ENCODE results near the gene PLVAP.

Gene PLVAP

DNA sequence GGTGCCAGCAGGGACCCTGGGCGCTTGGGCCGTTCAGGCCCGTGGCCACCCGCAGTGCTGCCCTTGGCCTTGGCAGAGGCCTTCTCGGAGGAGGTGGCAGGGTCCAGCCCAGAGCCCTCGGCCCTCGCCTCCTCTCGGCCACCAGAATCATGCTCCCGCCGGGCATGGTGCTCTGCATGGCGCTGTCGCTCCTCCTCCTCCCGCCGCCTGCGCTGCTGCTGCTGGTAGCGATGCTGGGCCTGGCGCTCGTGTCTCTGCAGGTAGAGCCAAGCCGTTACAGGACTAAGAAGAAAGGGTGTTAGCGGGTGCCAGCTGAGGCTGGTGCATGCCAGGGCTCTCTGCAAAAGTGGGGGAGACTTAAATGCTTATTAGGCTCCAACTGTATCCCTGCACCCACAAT is 52.0 kb downstream of the PLVAP start:
- Mint-ChIP-seq H3K27ac (no peak overlapping the region), H3K4me1 (peaks cover 4% of the 10 kb centered on the region), H3K27me3 (ENCODE audit: low read depth) (peaks cover 19% of the 10 kb centered on the region), H3K9me3 (no peaks in the 10 kb centered on the region), H3K36me3 (ENCODE audit: low read depth) (peaks cover 12% of the 10 kb centered on the region), H3K4me3 (no peak overlapping the region)
- TF ChIP-seq, protein P1, sequence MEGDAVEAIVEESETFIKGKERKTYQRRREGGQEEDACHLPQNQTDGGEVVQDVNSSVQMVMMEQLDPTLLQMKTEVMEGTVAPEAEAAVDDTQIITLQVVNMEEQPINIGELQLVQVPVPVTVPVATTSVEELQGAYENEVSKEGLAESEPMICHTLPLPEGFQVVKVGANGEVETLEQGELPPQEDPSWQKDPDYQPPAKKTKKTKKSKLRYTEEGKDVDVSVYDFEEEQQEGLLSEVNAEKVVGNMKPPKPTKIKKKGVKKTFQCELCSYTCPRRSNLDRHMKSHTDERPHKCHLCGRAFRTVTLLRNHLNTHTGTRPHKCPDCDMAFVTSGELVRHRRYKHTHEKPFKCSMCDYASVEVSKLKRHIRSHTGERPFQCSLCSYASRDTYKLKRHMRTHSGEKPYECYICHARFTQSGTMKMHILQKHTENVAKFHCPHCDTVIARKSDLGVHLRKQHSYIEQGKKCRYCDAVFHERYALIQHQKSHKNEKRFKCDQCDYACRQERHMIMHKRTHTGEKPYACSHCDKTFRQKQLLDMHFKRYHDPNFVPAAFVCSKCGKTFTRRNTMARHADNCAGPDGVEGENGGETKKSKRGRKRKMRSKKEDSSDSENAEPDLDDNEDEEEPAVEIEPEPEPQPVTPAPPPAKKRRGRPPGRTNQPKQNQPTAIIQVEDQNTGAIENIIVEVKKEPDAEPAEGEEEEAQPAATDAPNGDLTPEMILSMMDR (IDR thresholded peaks at IDR 0.05; ENCODE audit: unreplicated experiment in 3 of 3): no peak

DNA sequence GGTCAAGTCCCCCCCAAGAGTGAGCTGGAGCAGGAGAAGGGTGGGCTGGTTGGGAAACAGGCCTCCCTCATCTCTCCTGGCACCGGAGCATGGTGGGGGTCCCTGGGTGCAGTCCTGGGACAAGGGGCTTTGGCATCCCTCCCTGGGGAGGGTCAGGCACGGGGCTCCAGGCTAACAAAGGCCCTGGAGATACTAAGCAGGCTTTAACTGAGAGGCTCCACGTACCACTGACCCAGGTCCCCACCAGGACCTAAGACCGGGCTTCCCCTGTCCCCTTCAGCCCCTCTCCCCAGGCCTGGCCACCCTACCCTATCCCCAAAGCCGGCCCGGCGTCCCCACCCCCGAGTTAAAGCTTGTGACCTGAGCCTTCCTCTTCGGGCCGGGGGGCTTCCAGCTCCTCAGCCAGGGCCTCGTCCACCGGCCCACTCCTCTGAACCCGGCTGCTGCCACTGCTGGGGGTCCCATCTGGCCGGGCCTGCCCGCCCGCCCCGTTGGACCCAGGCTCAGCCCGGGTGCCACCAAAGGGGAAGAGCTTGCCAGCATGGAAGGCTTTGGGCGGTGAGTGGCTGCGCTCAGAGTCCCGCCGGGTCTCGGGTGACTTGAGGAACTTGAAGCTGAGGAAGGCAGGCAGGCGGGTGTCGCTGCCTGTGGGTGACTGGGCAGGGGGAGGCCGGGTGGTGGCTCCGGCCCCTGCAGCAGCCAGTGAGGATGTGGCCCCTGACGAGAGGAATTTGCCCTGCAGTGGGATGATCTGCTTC is 52.6 kb downstream of the PLVAP start:
- H3K4me3 Mint-ChIP-seq: no peak overlapping the region
- H3K36me3 Mint-ChIP-seq (ENCODE audit: low read depth): peaks cover 11% of the 10 kb centered on the region
- TF ChIP-seq, protein P1 (IDR thresholded peaks at IDR 0.05; ENCODE audit: unreplicated experiment in 3 of 3): no peak
- peaks cover 13% of the 10 kb centered on the region for H3K27me3 Mint-ChIP-seq (ENCODE audit: low read depth)
- no peak overlapping the region for H3K27ac Mint-ChIP-seq
- peaks cover 4% of the 10 kb centered on the region for H3K4me1 Mint-ChIP-seq
- H3K9me3 Mint-ChIP-seq: no peaks in the 10 kb centered on the region

DNA sequence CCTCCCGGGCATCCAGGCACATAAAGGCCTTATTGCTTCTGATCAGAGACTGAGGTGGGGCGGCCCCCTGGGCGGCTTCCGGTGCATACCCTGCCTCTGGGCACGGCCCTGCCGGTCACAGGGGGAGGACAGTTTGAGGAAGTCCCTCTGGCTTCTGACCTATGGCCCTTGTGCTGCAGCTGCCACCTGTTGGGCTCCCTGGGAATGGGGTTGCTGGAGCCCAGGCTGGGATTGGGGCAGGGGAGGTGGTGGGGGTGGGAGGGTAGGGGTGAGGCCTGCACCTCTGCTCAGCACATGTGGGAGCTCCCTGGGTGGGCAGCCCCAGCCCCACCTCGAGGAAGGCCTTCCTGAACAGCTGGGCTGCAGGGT is 53.2 kb downstream of the PLVAP start:
- H3K36me3 Mint-ChIP-seq (ENCODE audit: low read depth): peaks cover 11% of the 10 kb centered on the region
- H3K4me3 Mint-ChIP-seq: no peak overlapping the region
- no peak overlapping the region for H3K27ac Mint-ChIP-seq
- peaks cover 4% of the 10 kb centered on the region for H3K4me1 Mint-ChIP-seq
- H3K9me3 Mint-ChIP-seq: no peaks in the 10 kb centered on the region
- TF ChIP-seq, protein P1 (IDR thresholded peaks at IDR 0.05; ENCODE audit: unreplicated experiment in 3 of 3): no peak
- H3K27me3 Mint-ChIP-seq (ENCODE audit: low read depth): peaks cover 9% of the 10 kb centered on the region

DNA sequence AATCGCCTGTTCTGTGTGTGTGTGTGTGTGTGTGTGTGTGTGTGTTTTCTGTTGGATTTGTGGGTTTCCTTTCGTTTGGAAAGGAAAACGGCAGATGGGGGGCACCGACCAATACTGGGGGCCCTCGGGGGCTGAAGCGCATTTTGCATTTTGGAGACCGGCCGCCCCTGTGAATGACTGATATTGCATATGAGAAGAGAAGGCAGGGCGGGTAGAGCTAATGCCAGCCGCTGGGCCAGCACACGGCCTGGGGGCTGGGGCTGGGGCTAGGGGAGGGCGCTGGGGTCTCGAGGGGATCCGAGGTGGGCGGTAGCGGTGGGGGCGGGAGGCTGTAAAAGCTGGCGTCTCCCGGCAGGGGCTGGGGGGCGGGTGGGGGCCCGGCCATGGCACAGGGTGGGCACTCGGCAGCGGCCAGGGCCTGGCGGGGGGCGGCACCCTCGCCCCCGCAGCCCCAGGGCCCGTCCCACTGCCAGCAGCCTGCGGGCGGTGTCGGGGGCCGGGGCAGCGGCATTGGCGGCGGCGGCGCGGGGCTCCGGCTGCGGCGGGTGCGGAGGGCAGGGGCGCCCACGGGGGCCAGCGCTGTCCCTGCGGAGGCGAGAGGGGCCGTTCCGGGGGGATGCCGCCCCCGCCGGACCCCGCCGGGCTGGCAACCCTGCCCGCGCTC is 53.7 kb downstream of the PLVAP start:
- Mint-ChIP-seq H3K9me3 (no peaks in the 10 kb centered on the region), H3K4me3 (no peak overlapping the region), H3K4me1 (peaks cover 4% of the 10 kb centered on the region), H3K27ac (peak overlapping the region in 1 of 3 experiments; percentile 60), H3K36me3 (ENCODE audit: low read depth) (peaks cover 11% of the 10 kb centered on the region), H3K27me3 (ENCODE audit: low read depth) (peaks cover 9% of the 10 kb centered on the region)
- TF ChIP-seq, protein P1 (IDR thresholded peaks at IDR 0.05; ENCODE audit: unreplicated experiment in 3 of 3): no peak

DNA sequence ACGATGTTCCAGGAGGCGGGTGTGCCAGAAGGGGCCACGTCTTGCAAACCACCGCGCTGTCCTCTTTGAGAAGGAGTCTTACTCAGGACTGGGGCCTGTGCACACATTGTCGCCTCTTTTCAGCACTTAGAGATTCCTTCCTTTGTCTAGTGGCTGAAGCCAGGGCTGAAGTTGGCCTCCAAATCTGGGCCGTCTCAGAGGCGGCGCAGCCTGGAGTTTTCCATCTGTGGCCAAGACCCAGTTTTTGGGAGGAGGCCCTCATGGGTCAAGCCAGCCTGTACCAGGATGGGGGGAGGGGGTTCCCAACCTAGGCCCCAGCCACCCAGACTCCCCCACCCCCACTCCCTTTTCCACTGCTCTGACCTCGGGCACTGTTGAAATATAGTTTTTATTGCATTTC is 54.3 kb downstream of the PLVAP start:
- H3K9me3 Mint-ChIP-seq: no peaks in the 10 kb centered on the region
- H3K4me3 Mint-ChIP-seq: no peak overlapping the region
- H3K27me3 Mint-ChIP-seq (ENCODE audit: low read depth): peaks cover 7% of the 10 kb centered on the region
- H3K36me3 Mint-ChIP-seq (ENCODE audit: low read depth): peaks cover 11% of the 10 kb centered on the region
- peak overlapping the region in 1 of 3 experiments; percentile 60 for H3K27ac Mint-ChIP-seq
- peaks cover 3% of the 10 kb centered on the region for H3K4me1 Mint-ChIP-seq
- TF ChIP-seq, protein P1 (IDR thresholded peaks at IDR 0.05; ENCODE audit: unreplicated experiment in 3 of 3): no peak

All from nephron (organoid).